HTR-8/SVneo (cell line): ENCODE data around the gene CPNE2.
"Not testable (repeated sequence)": the region's sequence is repeated elsewhere in the genome, so short reads cannot be mapped to it uniquely, and the experiment has no call there.

Experiments
- DNase-seq: peaks from one replicate; pipeline ENCODE4 v3.0.0; 2011; ENCODE audit warnings: low spot score, mixed read lengths; ENCODE audit not compliant: insufficient read length
- FAIRE-seq: peaks from 2 replicates; lab custom pipeline; 2011; peaks lifted over from hg19 to GRCh38; lab: Jason Lieb, UNC

The CPNE2 gene

GRCh38 chr16:57096192-57096591 is 3.8 kb downstream of the CPNE2 start:
- no peak for FAIRE-seq

GRCh38 chr16:57096793-57097192 is 4.4 kb downstream of the CPNE2 start:
- no peak for FAIRE-seq
- DNase-seq: no peak

More at GRCh38 chr16:57096192-57096591, 3.8 kb downstream of the CPNE2 start:
- DNase-seq: no peak

GRCh38 chr16:57098188-57098841 is 5.9 kb downstream of the CPNE2 start:
- DNase-seq (no peak), FAIRE-seq (no peak)

- DNase-seq: not testable (repeated sequence)
- peak; percentile 80 for FAIRE-seq
Observed at GRCh38 chr16:57099965-57100364, 7.6 kb downstream of the CPNE2 start.

- DNase-seq: no peak
- peak; percentile 26 for FAIRE-seq
Observed at GRCh38 chr16:57100445-57100844, 8.1 kb downstream of the CPNE2 start.

- DNase-seq: no peak
- FAIRE-seq: no peak
Observed at GRCh38 chr16:57102888-57103851, 10.8 kb downstream of the CPNE2 start.

- no peak for DNase-seq
- FAIRE-seq: peak; percentile 57
Observed at GRCh38 chr16:57104706-57105105, 12.3 kb downstream of the CPNE2 start.

- no peak for DNase-seq
- no peak for FAIRE-seq
Observed at GRCh38 chr16:57105184-57105583, 12.8 kb downstream of the CPNE2 start.

- no peak for DNase-seq
Observed at GRCh38 chr16:57106767-57107166, 14.4 kb downstream of the CPNE2 start.

GRCh38 chr16:57107321-57107922 is 15.0 kb downstream of the CPNE2 start:
- no peak for DNase-seq
- no peak for FAIRE-seq

More at GRCh38 chr16:57106767-57107166, 14.4 kb downstream of the CPNE2 start:
- FAIRE-seq: no peak

- no peak for DNase-seq
- FAIRE-seq: no peak
Observed at GRCh38 chr16:57108432-57108831, 16.0 kb downstream of the CPNE2 start.

GRCh38 chr16:57109259-57110105 is 17.1 kb downstream of the CPNE2 start:
- not testable (repeated sequence) for FAIRE-seq, DNase-seq

GRCh38 chr16:57110937-57111336 is 18.6 kb downstream of the CPNE2 start:
- FAIRE-seq (no peak), DNase-seq (no peak)

GRCh38 chr16:57111420-57111819 is 19.0 kb downstream of the CPNE2 start:
- DNase-seq (no peak), FAIRE-seq (no peak)

GRCh38 chr16:57112403-57113041 is 20.1 kb downstream of the CPNE2 start:
- peak; percentile 13 for FAIRE-seq

GRCh38 chr16:57113042-57113453 is 20.7 kb downstream of the CPNE2 start:
- FAIRE-seq (no peak), DNase-seq (no peak)

More at GRCh38 chr16:57112403-57113041, 20.1 kb downstream of the CPNE2 start:
- DNase-seq: no peak

- FAIRE-seq: no peak
- DNase-seq: no peak
Observed at GRCh38 chr16:57113664-57114063, 21.3 kb downstream of the CPNE2 start.

GRCh38 chr16:57115168-57115513 is 22.8 kb downstream of the CPNE2 start:
- FAIRE-seq (no peak), DNase-seq (no peak)

GRCh38 chr16:57115514-57116182 is 23.3 kb downstream of the CPNE2 start:
- no peak for FAIRE-seq
- DNase-seq: no peak
